HUES48 (cell line): Measurements from ENCODE around the gene PRDM8.
A peak's percentile ranks its signal among the peaks of the same experiment; 100 is the strongest.

Experiments used
- H3K27ac ChIP-seq: one replicate; pipeline ENCODE4 v1.7.0; 2013; ENCODE audit warnings: low read depth, low read length, inconsistent platforms
- H3K27me3 ChIP-seq: 2 replicates; pipeline ENCODE4 v1.6.1; 2013; ENCODE audit warnings: mild to moderate bottlenecking, low read length; ENCODE audit not compliant: control insufficient read depth, insufficient read depth
- H3K36me3 ChIP-seq: 2 replicates; pipeline ENCODE4 v1.6.1; 2013; ENCODE audit warnings: low read length; ENCODE audit not compliant: control insufficient read depth, insufficient read depth
- H3K4me1 ChIP-seq: 2 replicates; pipeline ENCODE4 v1.6.1; 2013; ENCODE audit warnings: mild to moderate bottlenecking, low read length; ENCODE audit not compliant: control insufficient read depth, insufficient read depth
- H3K4me3 ChIP-seq: 2 replicates; pipeline ENCODE4 v1.5.1; 2013; ENCODE audit warnings: mild to moderate bottlenecking, low read depth, low read length
- H3K9ac ChIP-seq: 2 replicates; pipeline ENCODE4 v1.6.1; 2013; ENCODE audit warnings: mild to moderate bottlenecking, low read depth, low read length, moderate library complexity
- H3K9me3 ChIP-seq: 2 replicates; pipeline ENCODE4 v1.6.1; 2013; ENCODE audit warnings: low read length; ENCODE audit not compliant: control insufficient read depth, insufficient read depth

PRDM8 gene

DNA sequence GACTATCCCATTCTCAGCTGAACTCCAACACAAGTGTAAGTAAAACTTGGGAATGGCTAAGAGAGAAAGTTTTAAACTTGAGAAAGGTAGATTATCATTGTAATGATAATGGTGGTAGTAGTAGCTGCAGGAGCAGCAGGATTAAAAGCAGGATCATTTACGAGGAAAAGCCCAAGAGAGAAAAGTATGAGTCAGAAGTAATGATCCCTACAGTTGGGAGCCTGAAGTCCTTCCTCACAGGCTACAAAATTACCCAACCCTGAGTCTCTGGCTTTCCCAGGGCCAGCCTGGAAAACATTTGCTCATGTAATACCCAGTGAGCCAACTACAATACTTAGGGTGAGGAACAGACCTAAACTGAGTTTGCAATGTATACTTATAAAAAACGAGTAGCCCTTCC lies 4.4 kb upstream of the PRDM8 start:
- Histone ChIP-seq H3K9me3 (no peaks in the 10 kb centered on the region), H3K4me1 (peaks cover 15% of the 10 kb centered on the region), H3K36me3 (no peaks in the 10 kb centered on the region), H3K4me3 (no peak overlapping the region), H3K9ac (no peak overlapping the region), H3K27ac (no peak overlapping the region), H3K27me3 (peaks cover 100% of the 10 kb centered on the region)

DNA sequence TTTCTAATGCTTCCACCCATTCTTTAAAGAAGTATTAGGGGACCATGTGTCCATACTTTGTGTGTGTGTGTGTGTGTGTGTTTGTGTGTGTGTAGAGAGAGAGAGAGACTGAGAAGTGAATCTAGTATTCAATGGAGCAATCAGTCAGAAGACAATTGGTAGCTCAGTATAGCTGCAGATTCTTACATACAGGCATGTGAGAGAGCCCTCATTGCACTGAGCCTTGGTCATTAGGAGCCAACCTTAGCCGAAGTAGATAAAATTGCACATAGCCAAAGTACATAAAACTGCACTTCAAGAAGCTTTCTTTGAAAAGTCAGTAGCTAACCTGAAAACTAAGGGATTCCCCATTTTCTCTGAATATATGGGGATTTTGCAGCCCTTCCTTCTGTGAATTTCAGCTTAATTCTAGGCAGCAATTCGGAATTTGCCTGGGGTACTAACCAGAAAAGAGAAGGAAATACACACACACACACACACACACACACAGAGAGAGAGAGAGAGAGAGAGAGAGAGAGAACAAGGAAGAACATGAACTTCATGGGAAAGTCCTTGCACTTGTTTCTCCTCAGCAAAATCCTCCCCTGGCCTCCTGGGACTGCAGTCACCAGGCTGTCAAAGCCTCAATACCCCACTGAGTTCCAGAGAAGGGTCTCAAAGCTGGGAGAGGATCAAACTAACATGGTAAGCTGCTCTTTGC lies 1.7 kb upstream of the PRDM8 start:
- Histone ChIP-seq H3K36me3 (no peaks in the 10 kb centered on the region), H3K9ac (no peak overlapping the region), H3K4me3 (no peak overlapping the region), H3K9me3 (no peaks in the 10 kb centered on the region), H3K27ac (no peak overlapping the region), H3K27me3 (peaks cover 100% of the 10 kb centered on the region), H3K4me1 (peaks cover 10% of the 10 kb centered on the region; the same call in 1 of the 2 replicates)

DNA sequence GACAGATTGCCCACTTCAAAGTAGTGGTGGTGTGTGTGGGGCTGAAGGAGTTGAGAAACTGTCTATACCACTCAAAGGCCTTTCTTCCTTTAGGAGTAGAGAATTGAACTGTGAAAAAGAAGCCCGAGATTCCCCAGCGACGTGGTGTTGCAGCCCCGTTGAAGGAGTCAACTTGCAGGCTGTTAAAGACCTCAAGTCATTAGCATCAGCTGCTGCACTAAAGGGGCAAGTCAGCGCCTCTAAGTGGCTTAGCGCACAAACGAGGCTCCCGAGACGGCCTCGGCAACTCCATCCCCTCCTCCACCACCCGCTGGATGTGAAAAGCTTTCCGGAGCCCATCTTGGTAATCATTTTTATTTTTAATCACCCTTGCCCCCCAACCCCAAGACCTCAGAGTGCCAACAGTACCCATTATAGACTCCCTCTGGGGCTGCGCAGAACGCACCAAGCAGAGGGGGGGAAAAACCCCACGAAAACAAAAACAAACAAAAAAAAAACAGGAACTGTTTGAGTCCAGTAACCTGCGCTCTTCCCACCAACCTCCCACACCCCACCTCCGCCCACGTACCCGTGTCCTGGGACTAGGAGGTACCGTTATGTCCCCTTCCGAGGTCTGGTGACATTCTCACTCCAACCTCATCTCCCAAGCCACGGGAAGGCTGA lies 913 bp upstream of the PRDM8 start:
- Histone ChIP-seq H3K9me3 (no peaks in the 10 kb centered on the region), H3K4me1 (peaks cover 11% of the 10 kb centered on the region; the same call in 1 of the 2 replicates), H3K4me3 (no peak overlapping the region), H3K36me3 (no peaks in the 10 kb centered on the region), H3K27ac (no peak overlapping the region), H3K27me3 (peaks cover 100% of the 10 kb centered on the region), H3K9ac (no peak overlapping the region)

DNA sequence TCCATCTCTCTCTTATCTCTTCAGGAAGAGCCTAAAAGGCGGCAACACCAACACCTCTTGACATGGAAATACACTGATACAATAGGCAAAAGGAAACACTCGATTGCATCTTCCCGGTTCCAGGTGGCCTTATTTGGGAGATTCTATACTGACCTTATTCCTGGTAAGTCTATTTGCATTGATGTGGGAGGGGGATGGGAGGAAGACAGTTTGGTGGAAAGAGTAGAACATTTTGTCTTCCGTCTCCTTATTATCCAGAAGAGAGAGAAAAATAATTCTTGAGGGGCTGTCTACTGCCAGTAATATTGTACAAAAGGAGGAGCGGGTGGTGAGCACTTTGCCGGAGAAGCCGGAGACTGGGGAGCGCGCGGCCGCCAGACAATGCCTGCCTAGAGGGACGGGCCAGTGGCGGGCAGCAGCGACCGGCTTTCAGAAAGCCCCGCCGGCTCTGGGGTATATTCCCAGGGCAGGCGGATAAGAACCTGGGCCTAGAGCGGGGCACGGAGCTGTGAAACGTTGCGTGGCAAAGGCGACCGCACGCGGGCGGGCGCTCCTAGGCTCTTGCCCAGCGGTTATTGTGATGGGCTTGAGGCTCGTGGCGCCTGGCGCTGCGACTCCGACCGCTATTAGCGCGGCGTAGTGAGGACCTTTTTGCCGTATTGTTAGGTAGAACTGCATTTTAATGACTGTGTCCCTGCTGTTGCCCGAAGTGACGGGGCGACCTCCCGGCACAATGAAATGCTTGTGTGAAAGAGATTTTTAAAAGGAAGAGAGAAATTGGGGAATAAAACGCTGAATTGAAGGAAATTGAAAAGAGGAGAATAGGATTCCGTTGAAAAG lies 518 bp downstream of the PRDM8 start:
- Histone ChIP-seq H3K4me3 (peak overlapping the region; percentile 28; the same call in 1 of the 2 replicates), H3K4me1 (peaks cover 18% of the 10 kb centered on the region; the same call in 1 of the 2 replicates), H3K27ac (no peak overlapping the region), H3K9ac (no peak overlapping the region), H3K9me3 (no peaks in the 10 kb centered on the region), H3K36me3 (no peaks in the 10 kb centered on the region), H3K27me3 (peaks cover 100% of the 10 kb centered on the region)

DNA sequence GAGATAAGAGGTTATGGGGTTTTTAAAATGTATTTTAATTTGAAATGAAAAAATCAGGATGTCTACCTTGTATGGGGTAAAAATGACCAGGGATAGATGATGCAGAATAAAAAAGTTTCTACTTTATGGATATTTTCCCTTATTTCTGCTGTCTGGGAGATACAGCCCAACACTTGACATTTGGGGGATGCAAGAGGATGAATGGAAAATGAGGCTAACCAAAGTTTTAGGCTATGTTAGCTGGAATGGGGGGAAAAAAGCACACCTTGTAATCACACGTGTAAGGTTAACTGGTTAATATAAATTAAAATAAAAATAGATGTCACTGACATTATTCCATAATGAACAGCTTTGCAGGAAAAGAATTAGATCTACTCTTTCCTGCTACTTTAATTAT lies 1.1 kb downstream of the PRDM8 start:
- no peak overlapping the region for H3K4me3 ChIP-seq
- H3K9ac ChIP-seq: no peak overlapping the region
- H3K27ac ChIP-seq: no peak overlapping the region
- H3K36me3 ChIP-seq: no peaks in the 10 kb centered on the region
- peaks cover 18% of the 10 kb centered on the region; the same call in 1 of the 2 replicates for H3K4me1 ChIP-seq
- H3K27me3 ChIP-seq: peaks cover 100% of the 10 kb centered on the region
- H3K9me3 ChIP-seq: no peaks in the 10 kb centered on the region

DNA sequence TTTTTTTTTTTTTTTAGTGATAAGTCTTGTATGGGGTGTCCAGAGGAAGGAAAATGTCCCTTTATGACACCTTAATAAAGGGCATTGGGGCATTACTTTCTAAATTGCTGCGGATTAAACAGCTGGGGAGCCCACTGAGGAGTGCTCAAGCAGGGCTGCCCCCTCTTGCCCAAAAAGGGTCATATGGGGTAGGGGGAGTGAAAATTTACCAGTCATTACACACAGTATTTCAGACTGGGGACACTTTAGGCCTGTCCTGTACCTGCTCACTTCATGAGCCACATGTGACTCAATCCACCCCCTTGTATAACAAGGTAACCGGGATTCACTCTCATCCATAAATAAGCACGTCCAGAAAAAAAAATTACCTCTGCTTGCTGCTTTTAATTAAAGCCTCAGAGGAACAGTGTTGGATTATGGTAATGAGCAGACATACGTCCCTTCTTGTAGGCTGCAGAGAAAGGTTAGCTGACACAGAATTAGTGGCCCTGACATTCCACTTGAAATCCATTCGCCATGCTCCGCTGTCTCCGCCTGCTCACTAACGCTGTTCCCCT lies 1.8 kb downstream of the PRDM8 start:
- peaks cover 100% of the 10 kb centered on the region for H3K27me3 ChIP-seq
- no peak overlapping the region for H3K4me3 ChIP-seq
- H3K9me3 ChIP-seq: no peaks in the 10 kb centered on the region
- peaks cover 18% of the 10 kb centered on the region; the same call in 1 of the 2 replicates for H3K4me1 ChIP-seq
- H3K9ac ChIP-seq: no peak overlapping the region
- no peak overlapping the region for H3K27ac ChIP-seq
- H3K36me3 ChIP-seq: no peaks in the 10 kb centered on the region

DNA sequence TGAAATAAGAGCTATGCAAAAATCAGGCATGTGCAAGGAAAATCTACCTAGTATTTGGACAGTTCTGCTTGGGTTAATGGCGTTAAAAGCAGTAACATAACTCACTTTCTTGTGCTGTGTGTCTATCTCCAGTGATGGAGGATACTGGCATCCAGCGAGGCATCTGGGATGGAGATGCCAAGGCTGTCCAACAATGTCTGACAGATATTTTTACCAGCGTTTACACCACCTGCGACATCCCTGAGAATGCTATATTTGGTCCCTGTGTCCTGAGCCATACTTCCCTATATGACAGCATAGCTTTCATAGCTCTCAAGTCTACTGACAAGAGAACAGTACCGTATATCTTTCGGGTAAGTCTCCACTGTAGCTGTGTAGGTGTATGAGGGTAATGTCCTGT lies 2.6 kb downstream of the PRDM8 start:
- Histone ChIP-seq H3K9ac (no peak overlapping the region), H3K4me1 (peaks cover 24% of the 10 kb centered on the region; the same call in 1 of the 2 replicates), H3K4me3 (no peak overlapping the region), H3K27me3 (peaks cover 100% of the 10 kb centered on the region), H3K27ac (no peak overlapping the region), H3K9me3 (no peaks in the 10 kb centered on the region), H3K36me3 (no peaks in the 10 kb centered on the region)

DNA sequence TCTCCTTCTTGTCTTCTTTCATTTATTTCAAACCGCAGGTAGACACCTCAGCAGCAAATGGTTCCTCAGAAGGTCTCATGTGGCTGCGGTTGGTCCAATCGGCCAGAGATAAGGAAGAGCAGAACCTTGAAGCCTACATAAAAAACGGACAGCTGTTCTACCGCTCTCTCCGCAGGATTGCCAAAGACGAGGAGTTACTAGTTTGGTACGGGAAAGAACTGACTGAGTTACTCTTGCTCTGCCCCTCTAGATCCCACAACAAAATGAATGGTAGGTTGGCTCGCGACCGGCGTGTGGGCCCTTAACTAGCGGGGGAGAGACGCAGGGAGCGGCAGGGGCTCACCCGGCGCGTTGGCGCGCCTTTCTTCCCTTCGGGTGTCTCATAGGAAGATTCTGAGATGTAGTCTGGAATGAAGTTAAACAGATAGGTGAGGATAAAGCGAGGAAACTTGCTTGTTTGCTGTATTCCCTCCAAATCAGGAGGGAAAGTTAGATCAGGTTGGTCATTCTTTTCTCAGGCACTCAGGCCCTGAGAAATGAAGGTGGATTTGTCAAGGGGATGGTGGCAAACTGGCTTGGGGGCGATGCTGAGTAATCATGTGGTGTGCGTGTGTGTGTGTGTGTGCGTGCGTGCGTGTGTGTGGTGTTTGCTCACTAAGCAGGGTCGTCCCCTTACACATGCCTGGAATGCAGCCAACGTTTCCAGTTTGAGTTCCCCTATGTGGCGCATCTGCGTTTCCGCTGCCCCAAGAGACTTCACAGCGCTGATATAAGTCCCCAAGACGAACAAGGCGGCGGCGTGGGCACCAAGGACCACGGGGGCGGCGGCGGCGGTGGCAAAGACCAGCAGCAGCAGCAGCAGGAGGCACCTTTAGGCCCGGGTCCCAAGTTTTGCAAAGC lies 4.2 kb downstream of the PRDM8 start:
- Histone ChIP-seq H3K27ac (no peak overlapping the region), H3K9me3 (no peaks in the 10 kb centered on the region), H3K4me3 (peak overlapping the region; percentile 53), H3K9ac (no peak overlapping the region), H3K36me3 (no peaks in the 10 kb centered on the region), H3K4me1 (peaks cover 19% of the 10 kb centered on the region; the same call in 1 of the 2 replicates), H3K27me3 (peaks cover 100% of the 10 kb centered on the region)

DNA sequence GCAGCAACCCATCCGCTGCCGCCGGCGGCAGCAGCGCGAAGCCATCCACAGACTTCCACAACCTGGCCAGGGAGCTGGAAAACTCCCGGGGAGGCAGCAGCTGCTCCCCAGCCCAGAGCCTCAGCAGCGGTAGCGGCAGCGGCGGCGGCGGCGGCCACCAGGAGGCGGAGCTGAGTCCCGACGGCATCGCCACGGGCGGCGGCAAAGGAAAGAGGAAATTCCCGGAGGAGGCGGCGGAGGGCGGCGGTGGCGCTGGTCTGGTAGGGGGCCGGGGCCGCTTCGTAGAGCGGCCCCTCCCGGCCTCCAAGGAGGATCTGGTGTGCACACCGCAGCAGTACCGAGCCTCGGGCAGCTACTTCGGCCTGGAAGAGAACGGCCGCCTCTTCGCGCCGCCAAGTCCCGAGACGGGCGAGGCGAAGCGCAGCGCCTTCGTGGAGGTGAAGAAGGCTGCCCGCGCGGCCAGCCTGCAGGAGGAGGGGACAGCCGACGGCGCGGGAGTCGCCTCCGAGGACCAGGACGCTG lies 4.9 kb downstream of the PRDM8 start:
- peaks cover 20% of the 10 kb centered on the region; the same call in 1 of the 2 replicates for H3K4me1 ChIP-seq
- no peak overlapping the region for H3K27ac ChIP-seq
- no peak overlapping the region for H3K9ac ChIP-seq
- peaks cover 100% of the 10 kb centered on the region for H3K27me3 ChIP-seq
- peak overlapping the region; percentile 53 for H3K4me3 ChIP-seq
- H3K36me3 ChIP-seq: no peaks in the 10 kb centered on the region
- no peaks in the 10 kb centered on the region for H3K9me3 ChIP-seq
